GM18868 (cell line): ENCODE data around the gene B4GALNT1.
"Not testable (repeated sequence)": the region's sequence is repeated elsewhere in the genome, so short reads cannot be mapped to it uniquely, and the experiment has no call there.

Experiments used
- ATAC-seq: cut with Tn5 transposase; IDR thresholded peaks from one replicate; pipeline ENCODE4 v1.9.1; 2021; ENCODE audit warnings: mild to moderate bottlenecking, moderate library complexity; ENCODE audit not compliant: unreplicated experiment

B4GALNT1 gene

DNA sequence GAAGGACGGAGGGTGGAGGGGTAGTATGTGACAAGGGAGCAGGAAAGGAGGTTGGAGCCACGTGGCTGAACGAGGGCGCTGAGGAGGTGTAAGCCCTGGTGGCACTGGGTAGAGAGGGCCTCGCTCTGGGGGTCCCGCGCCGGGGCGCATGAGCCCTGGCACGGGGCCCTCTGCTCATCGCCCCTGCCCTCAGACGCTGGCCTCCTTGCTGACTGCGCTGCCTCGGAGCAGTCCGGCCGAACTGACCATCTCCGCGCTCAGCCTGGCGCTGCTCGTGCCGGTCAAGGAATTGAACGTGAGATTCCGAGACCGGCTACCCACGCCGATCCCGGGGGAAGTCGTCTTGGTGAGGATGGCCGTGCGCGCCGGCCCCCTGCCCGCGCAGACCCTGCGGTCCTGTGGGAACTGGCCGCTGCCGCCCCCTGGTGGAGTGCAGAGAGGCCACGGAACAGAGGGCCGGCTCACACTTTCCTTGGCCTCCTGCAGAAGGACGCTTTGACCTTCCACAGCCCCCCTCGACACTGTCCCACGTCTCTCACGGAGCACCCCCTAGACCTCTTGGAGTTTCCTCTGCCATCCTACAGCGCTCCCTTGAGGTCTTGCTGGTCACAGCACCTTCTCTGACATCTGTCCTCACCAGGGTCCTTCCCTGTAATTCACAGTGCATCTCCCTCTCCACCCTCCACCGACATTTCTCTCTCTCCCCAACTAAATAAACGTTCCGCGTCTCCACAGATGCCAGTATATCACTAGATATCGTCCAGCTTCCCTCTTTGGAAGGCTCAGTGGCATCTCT is 11.3 kb downstream of the B4GALNT1 start:
- ATAC-seq, result no peak

DNA sequence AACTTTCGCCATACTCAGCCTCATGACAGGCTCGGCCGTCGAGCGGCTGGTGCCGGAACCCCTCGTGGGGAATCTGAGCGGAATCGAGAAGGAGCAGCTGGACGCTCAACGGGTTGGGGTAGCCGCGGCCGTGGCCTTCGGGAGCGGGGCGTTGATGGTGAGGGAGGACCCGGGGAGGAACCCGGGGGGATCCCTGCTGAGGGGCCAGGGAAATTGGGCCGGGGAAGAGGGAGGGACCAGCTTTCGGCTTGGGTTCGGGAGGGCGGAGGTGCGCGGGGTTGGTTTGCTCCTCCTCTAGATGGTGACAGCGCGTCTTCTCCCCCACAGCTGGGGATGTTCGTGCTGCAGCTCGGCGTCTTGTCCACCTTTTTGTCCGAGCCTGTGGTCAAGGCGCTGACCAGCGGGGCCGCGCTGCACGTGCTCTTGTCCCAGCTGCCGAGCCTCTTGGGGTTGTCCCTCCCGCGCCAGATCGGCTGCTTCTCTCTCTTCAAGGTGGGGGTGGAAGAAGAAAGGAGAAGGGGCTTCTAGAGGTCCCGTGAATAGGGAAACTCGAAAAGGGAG is 12.0 kb downstream of the B4GALNT1 start:
- no peak for ATAC-seq

DNA sequence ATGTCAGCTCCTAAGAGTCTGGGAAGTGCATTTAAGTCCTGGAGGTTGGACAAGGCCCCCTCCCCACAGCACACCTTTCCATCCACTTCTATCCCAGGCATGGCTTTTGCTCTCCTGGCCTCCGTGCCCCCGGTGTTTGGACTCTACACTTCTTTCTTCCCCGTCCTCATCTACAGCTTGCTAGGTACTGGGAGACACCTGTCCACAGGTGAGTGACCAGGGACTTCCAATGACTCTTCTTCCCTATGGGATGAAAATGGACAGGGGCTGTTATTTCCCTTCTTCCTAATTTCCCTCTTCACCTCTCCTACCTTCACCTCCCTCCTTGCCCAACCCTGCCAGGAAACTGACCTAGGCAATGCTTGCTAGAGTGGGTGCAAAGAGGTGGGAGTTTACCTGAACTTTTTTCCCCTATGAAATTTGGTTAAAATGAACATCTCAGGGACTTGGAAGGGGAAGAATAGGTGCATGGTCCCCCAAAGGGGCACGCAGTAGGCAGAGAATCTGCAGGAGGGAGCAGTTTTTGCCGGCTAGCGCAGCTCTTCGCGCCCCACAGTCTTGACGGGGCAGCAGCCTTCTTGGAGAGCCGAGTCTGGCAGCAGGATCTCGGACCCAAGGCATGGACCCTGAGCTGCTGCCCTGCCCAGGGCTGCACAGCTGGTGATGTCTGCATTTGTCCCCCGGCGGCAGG is 12.6 kb downstream of the B4GALNT1 start:
- no peak for ATAC-seq

DNA sequence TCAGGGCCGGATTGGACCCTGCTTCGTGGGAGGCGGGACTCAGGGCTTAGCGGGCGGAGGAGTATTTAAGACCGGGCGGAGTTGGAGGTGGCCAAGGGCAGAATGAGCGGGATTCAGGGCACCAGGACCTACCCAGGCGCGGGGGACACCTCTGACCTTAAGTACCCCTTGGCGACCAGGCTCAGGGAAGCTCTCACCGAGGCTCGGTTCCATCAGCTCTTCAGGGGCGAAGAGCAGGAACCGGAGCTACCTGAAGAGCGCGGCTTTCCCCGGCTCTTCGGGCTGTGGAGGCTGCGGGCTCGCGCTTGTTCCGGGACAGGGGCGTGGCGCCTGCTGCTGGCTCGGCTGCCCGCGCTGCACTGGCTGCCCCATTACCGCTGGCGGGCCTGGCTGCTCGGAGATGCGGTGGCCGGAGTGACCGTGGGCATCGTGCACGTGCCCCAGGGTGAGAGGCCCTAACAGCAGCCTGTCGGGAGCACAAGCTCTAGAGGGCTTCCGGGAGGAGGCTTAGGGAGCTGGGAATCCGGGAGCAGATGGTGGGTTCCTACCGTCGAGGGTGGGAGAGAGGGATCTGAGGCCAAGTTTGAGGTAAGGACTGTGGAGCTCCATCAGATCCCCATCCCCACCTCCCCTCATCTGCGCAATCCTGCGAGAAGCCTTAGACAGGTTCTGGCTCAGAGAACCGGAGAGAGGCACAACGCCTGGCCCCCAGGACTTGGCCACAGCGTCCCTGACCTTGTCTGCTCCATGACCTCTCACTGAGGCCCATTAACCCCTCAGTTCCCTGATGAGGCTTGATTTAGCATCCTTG is 13.4 kb downstream of the B4GALNT1 start:
- ATAC-seq, result no peak

- ATAC-seq, result no peak
Measured at GRCh38 chr12:57618966-57619433, 14.0 kb downstream of the B4GALNT1 start.

DNA sequence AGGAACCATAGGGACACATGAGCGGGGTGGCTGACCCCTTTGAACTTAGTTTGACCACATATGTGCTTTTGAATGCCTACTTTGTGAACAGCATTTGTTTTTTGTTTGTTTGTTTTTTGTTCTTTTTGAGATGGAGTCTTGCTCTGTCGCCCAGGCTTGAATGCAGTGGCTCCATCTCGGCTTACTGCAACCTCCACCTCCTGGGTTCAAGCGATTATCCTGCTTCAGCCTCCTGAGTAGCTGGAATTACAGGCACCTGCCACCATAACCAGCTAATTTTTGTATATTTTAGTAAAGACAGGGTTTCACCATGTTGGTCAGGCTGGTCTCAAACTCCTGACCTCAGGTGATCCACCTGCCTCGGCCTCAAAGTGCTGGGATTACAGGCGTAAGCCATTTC is 14.6 kb downstream of the B4GALNT1 start:
- not testable (repeated sequence) for ATAC-seq

- ATAC-seq, result no peak
Measured at GRCh38 chr12:57617942-57618341, 15.1 kb downstream of the B4GALNT1 start.

DNA sequence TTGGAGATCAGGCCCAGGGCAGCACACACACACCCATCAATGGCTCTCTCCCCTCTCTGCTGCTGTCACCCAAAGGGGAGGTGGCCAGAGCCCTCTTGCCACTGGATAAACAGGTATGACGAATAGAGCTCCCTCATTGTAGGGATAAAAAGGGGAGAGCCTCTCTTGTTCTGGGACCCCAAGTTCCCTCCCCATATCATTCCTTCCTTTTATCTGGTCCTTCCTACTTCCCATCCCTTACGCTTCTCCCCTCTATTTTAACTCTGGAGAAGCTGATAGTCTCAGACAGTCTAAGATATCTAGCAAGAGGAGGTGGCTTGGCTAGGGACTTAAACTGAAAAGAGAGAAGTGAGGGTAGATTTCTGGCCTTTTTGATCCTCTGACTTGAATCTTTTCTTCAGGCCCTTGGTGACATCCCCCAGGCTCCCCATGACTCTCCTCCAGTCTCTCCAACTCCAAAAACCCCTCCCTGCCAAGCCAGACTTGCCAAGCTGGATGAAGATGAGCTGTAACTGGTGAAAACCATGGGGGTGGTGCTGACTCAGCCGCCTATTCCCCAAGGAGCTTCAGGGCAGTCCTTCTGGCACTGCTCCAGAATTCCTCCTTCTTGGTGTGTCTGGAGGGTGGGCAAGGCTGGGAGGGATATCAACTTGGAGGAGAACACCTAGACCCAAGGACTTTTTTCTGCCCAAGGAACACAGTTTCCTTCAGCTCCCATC is 16.5 kb downstream of the B4GALNT1 start:
- no peak for ATAC-seq

- ATAC-seq, result no peak
Measured at GRCh38 chr12:57615637-57616036, 17.4 kb downstream of the B4GALNT1 start.

GRCh38 chr12:57614948-57615500 is 18.0 kb downstream of the B4GALNT1 start:
- ATAC-seq, result no peak

DNA sequence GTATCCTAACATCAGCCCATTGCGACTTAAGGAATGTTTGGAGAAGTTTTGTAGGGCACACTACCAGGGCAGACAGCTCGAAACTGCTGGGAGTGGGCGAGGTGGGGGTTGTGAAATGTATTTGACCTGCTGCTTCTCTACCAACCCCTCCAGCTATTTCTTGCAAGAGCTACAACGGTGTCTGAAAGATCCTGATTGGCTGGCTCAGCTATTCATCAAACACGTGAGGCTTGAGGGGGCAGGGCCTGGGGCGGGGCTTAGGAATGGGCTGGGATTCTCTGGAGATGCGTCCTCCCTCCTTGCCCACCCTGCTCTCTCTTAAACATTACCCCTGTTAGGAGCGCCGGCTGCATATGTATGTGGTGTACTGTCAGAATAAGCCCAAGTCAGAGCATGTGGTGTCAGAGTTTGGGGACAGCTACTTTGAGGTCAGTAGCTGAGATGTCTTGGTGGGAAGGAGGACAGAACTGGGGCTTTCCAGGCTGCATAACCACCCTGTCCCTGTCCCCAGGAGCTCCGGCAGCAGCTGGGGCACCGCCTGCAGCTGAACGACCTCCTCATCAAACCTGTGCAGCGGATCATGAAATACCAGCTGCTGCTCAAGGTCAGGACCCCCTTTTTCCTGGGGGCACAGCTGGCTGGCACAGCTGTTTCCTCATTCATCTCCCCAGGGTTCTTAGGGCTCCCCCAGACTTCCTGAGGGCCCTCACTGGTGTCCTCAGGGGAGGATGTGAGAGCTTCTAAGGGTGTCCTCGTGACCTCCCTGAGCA is 18.6 kb downstream of the B4GALNT1 start:
- ATAC-seq, result peak; percentile 67

- ATAC-seq, result no peak
Measured at GRCh38 chr12:57613427-57614109, 19.4 kb downstream of the B4GALNT1 start.

DNA sequence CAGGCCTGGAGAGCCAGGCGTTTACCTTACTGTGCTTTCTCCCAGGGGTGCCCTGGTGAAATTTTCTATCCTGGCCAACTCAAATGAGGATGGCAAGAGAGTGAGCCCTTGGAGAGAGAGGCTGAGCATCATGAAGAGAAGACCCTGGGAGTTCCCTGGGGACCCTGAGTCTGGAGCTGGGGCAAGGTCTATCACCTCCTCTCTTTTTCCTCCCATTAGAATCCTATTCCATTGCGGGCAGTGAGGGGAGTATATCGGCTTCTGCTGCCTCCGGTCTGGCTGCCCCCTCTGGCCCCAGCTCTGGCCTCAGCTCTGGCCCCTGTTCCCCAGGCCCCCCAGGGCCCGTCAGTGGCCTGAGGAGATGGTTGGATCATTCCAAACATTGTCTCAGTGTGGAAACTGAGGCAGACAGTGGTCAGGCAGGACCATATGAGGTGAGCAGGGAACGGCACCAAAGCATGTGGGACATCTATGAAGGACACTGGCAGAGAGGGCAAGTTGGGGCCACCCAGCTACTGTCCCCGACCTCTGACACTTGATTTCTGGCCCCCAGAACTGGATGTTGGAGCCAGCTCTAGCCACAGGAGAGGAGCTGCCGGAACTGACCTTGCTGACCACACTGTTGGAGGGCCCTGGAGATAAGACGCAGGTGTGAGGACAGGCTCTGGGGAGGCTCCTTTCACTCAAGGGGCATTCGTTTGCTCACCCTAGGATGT is 20.1 kb downstream of the B4GALNT1 start:
- ATAC-seq, result no peak

- no peak for ATAC-seq
Measured at GRCh38 chr12:57611827-57612710, 20.9 kb downstream of the B4GALNT1 start.

GRCh38 chr12:57611108-57611826 is 21.7 kb downstream of the B4GALNT1 start, which contains the start of gene ARHGEF25:
Gene ARHGEF25, plus strand, starts transcription at chr12:57611435. Its CDS starts 460 bp downstream, at chr12:57611895.
- peak; percentile 62 for ATAC-seq

- ATAC-seq, result no peak
Measured at GRCh38 chr12:57610554-57611107, 22.4 kb downstream of the B4GALNT1 start.
